ENCODE data around the gene DPH3.
"Not testable (repeated sequence)": the region's sequence is repeated elsewhere in the genome, so short reads cannot be mapped to it uniquely, and the experiment has no call there.

The DPH3 gene

GRCh38 chr3:16264708-16265454 is at the start of gene DPH3, which contains the start of gene OXNAD1:
Gene DPH3 (minus strand): TSS chr3:16264943. CDS start chr3:16264876, 67 bp downstream.
Gene OXNAD1 (plus strand): TSS chr3:16265212. CDS start chr3:16270953, 5,741 bp downstream.
- peak; percentile 99 for DNase-seq (ENCODE audit: low spot score)

GRCh38 chr3:16313886-16314645 is 49.3 kb upstream of the DPH3 start:
- no peak for DNase-seq (ENCODE audit: low spot score)

DNA sequence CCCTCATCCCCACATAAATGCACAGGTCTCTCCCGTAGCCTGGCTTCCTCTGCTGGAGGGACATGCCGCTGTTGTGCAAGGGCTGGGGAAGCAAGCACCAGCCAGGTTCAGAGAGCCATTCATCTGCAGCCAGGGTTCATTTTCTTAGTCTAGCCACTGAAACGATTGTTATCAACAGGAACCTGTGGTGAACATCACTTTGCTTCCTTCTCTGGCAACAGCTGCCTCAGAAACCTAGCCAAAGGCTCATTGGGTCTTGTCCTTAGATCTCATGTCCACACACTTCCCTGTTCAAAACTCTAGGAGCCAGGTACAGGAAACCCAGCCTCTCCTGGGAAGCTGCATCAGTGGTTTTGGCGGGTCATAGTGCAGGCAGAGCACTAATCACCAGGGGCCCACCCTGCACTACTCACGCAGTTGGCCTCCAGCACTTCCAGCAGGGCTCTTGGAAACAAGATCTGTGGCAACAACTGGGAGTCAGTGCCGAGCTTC is 47.3 kb upstream of the DPH3 start:
- DNase-seq (ENCODE audit: low spot score): no peak

- DNase-seq (ENCODE audit: low spot score): not testable (repeated sequence)
These were observed 45.7 kb upstream of the DPH3 start for GRCh38 chr3:16310486-16310885.

DNA sequence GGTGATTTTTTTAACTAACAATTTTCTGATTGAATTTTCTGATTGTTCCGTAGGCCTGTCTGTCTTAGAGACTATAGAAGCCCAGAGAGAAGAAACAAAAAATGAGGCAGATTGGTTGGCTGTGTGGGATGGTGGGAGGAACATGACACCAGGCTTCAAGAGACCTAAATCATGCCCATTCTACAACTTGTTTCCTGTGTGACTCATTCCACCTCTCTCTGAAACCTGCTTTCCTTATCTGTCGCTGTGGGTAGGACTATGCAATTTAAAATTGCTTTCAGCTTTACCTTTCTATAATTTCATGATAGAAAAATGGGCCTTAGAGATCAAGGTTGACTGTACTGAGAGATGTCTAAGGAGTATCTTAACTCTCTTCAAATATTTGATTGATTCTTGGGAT is 44.8 kb upstream of the DPH3 start:
- no peak for DNase-seq (ENCODE audit: low spot score)

GRCh38 chr3:16308727-16309126 is 44.0 kb upstream of the DPH3 start:
- DNase-seq (ENCODE audit: low spot score): no peak

- no peak for DNase-seq (ENCODE audit: low spot score)
These were observed 43.2 kb upstream of the DPH3 start for GRCh38 chr3:16307832-16308531.

- no peak for DNase-seq (ENCODE audit: low spot score)
These were observed 40.4 kb upstream of the DPH3 start for GRCh38 chr3:16305111-16305541.

DNA sequence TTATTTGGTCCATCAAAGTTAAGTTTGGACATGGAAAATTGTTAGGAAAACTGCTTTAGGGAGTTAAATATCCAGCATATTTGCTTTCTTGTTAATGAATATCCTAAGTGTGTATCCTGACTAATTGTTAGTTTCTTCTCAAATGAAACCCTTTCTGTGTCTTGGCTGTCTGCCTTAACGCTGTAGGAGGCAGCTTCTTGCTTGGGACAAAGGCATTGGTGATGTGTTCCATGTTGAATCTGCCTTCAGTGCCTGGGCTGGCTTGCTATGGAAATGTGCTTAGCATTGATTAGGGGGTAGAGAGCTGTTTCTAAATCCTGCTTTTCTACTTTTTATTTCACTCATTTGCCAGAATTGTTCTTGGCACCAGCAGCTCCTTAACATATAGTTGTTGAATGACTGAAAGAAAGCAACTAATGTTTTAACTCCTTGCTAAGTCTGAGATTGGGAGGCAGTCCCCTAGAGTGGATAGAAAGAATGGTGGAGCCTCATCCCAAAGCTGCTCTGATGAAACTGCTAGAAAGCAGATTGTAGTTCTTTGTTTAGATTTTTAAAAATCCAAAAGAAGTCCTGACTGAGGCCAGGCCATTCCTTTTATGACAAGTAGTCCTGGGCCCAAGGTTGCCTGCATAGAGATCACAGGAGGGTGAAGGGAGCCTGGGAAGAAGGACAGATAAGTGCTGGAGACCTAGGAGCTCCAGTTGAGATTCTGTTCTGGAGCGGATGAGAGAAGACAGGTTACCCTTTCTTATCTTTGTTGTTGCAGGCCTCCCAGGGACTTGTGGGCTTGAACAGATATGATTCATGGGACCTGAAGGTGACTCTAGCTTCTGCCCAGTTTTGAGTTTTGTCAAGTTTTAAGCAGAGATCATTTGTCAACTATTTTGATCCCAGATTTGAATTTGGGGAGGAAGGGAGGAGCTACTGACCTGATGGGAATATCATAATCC is 39.6 kb upstream of the DPH3 start:
- DNase-seq (ENCODE audit: low spot score): no peak

GRCh38 chr3:16303037-16303575 is 38.4 kb upstream of the DPH3 start:
- no peak for DNase-seq (ENCODE audit: low spot score)

- DNase-seq (ENCODE audit: low spot score): no peak
These were observed 37.4 kb upstream of the DPH3 start for GRCh38 chr3:16302082-16302631.

DNA sequence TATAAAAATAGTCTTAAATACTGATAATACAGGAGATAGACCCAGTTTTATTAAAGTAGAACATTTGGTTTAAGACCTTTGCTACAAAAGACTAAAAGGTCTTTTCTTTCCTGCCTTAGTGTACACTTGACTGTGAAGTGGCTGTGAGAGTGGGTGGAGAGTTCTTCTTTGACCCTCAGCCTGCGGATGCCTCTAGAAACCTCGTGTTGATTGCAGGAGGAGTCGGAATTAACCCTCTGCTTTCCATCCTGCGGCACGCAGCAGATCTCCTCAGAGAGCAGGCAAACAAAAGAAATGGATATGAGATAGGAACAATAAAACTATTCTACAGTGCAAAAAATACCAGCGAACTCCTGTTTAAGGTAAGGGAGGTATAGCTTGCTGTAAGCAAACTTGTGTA is 36.8 kb upstream of the DPH3 start:
- DNase-seq (ENCODE audit: low spot score): no peak

DNA sequence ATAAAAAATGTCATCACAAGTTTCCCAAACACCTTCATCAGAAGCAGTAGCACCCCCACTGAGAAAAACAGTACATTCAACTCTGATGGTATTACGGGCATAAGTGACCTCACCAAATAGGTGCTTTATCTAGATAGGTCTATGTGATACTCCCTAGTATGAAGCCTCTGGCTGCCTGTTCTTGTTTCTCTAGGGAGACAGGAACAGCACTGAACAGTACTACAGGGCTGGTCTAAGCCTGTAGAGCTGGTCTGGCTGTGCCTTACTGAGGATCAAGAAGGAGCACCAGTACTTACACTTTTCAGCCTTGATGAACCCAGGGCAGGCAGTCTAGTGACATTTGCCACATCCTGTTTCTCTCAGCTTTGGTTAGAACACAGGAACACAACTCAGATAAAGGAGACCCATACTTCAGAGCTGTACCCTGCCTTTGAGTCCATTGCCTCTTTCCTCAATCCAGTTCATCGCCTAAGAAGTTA is 36.2 kb upstream of the DPH3 start:
- no peak for DNase-seq (ENCODE audit: low spot score)

DNA sequence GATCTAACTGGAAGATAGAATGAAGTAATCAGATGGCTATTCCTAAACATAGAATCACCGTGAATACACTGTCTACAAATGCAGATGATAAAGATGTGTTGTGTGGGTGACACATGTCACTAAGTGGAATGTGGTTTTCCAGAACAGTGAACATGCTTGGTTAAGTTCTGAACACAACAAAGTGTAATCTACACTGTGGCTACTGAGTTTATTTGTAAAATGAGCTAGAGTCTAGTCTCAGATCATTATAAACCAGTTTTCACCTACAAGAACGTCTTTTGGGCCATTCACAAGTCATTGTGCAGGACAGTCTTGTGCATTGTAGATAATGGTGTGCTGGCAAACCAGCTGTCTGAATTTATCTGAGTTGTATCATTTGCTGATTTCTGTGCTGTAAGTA is 35.6 kb upstream of the DPH3 start:
- no peak for DNase-seq (ENCODE audit: low spot score)

DNA sequence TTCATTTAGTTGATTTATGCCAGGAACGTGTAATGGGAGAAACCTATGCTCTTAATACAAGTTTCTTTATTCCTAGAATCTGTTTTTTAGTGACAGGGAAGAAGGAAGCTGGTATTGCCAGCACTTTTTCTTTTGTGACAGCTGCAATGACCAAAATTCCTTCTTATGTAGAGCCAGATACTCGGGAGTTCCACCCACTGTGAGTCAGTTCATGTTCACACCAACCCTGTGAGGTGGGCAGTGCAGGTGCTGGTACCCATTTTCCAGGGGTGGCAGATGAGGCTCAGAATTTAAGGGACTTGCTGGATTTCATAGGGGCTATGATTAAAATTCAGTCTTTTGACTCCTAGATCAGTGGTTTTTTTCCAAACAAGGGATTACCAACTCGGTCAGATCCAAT is 35.0 kb upstream of the DPH3 start:
- DNase-seq (ENCODE audit: low spot score): no peak

DNA sequence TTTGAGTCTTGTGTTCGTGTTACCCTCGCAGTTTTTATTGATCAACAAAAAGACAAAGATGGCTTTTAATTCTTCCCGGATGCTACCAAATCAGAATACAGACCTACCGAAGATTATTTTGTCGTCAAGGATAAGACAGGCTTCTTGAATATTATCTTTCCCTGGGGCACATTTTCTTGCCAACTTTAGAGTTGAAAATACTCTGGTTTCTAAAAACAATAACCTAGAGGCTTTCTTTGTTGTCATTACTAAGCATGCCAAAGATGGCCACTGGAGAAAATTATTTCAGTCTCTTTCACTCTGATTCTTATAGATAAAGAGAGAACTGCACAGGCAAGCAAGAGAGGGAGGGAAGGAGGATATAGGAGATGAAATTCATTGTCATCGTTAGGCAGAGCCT is 34.1 kb upstream of the DPH3 start:
- no peak for DNase-seq (ENCODE audit: low spot score)

DNA sequence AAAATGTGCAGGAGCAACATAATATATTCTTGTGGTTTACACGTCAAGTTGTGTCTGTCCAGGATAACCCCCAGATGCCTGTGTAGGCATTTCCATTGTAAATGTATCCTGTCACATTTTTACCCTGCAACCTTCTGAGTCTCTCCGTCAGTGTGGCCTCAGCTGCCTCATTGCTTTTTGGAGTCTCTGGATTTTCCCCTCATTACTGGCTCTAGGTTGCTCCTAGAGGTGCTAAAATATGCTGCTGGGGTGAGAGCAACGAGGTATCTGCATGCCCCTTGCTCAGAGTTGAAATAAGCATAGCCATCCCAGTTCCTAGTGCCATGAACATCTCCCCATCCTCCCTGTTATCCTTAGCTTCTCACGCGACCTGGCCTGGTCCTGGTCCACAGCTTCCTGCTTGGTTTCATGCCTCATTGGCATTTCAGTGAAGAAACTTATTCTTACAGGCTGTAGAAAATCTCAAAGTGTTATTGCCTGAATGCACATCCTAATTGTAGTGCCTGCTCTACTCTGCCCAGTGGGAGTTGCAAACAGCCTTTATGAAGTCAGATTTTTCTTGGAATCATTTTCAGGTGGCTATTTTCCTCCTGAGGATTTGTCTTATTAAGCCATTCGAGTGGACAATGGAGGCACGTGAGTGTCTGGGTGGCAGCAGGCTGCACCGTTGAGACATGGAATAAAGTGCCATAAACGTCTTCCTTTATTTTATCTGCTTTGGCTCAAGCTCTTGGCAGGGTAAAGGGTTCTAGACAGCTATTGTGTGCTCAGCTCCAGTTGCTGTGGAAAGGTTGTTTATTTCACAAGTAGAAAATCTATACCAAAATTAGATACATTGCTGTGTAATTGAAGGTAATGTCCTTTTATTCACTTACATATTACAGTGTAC is 33.5 kb upstream of the DPH3 start:
- DNase-seq (ENCODE audit: low spot score): no peak

DNA sequence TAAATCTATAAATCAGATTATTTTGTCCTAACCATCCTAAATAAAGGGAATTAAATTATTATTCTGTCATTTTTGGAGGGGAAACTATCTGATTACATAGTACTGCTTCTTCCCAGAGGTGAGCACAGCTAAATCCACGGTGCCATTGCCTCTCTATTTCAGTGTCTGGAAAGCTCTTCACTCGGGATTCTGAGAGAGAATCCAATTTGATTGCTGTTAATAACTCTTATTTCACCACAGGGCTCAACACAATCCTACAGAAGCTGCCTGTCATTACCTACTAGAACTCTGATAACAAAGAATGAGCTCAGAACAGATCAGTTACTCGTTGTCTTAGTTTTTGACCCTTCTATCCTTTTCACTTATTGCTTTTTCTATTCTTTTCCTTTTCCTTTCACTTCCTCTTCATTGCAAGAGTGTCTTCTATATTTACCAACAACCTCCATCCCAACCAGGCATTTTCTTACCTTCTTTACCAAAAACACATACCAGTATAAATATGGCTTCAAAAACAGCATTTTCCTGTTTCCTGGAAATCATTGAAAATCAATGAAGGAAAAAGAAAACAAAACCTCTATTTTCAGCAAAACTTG is 30.7 kb upstream of the DPH3 start:
- DNase-seq (ENCODE audit: low spot score): no peak

DNA sequence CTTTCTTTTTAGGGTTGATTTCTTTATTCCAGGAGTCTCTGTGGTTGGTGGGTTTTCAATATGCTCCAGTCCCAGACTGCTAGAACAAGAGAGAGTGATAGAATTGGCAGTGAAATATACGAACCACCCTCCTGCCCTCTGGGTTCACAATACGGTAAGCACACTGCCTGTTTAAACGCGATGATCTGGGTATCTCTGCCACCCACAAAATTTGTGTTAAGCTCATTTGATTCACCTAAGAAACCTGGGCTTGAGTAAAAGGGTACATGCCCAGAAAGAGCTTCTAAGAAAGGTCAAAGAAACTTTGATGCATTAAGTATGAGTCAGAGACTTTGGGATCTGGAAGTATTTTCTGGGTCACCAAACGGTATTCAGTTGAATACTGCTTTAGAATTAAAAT is 30.1 kb upstream of the DPH3 start:
- no peak for DNase-seq (ENCODE audit: low spot score)

Data from ecto neural progenitor cell (in vitro differentiated cells).